Ascending aorta (tissue), 2 donors: ENCODE data around the gene MTPN. TPM values are rescaled to one million over a fixed set of nuclear protein-coding genes. Genes with fewer than 3 reads are reported as not detected.

ENCODE experiments used
- DNase-seq, 2 donors: peaks; one replicate each; pipeline ENCODE4 v3.0.0-alpha.2; 2019; ENCODE audit warnings: low spot score in 2 of 2
- H3K27ac ChIP-seq, 2 donors: fragments of 200-600 bp; sonication (generic); one replicate each; pipeline ENCODE4 v1.5.1; 2016 to 2017; ENCODE audit warnings: mild to moderate bottlenecking in 1 of 2
- H3K27me3 ChIP-seq: fragments of 200-600 bp; sonication (generic); one replicate; pipeline ENCODE4 v1.5.1; 2017
- H3K36me3 ChIP-seq, 2 donors: fragments of 200-600 bp; sonication (generic); one replicate each; pipeline ENCODE4 v1.5.1; 2016
- H3K4me1 ChIP-seq, 2 donors: fragments of 200-600 bp; sonication (generic); one replicate each; pipeline ENCODE4 v1.5.1; 2016 to 2017; ENCODE audit warnings: mild to moderate bottlenecking in 1 of 2
- H3K4me3 ChIP-seq, 2 donors: fragments of 200-600 bp; sonication (generic); one replicate each; pipeline ENCODE4 v1.5.1; 2016 to 2017; ENCODE audit warnings: mild to moderate bottlenecking in 1 of 2
- H3K9me3 ChIP-seq, 2 donors: fragments of 200-600 bp; sonication (generic); one replicate each; pipeline ENCODE4 v1.5.1; 2016
- intact Hi-C: fragments of 100-400 bp; cut with DNase I; formaldehyde crosslinking; loops from one replicate; pipeline ENCODE4 v1.15.1; 2023
- total RNA-seq: library from RNA; depleted of rRNA; stranded (reverse); fragments of >200 nt; gene quantifications from one replicate; pipeline ENCODE4 v1.1.0, GENCODE V29; 2016
- TF ChIP-seq, protein P1 (sequence below), 3 experiments: fragments of 200-600 bp in 2 of 3; fragments of 450-650 bp in 1 of 3; sonication (generic) in 2 of 3; IDR thresholded peaks; one replicate each; pipeline ENCODE4 v1.5.1; 2016 to 2019; ENCODE audit warnings: antibody characterized with exemption in 3 of 3, mild to moderate bottlenecking in 1 of 3, moderate library complexity in 1 of 3

Gene MTPN
- total RNA-seq, 1 donor from 2014 or later: 43.5 TPM

DNA sequence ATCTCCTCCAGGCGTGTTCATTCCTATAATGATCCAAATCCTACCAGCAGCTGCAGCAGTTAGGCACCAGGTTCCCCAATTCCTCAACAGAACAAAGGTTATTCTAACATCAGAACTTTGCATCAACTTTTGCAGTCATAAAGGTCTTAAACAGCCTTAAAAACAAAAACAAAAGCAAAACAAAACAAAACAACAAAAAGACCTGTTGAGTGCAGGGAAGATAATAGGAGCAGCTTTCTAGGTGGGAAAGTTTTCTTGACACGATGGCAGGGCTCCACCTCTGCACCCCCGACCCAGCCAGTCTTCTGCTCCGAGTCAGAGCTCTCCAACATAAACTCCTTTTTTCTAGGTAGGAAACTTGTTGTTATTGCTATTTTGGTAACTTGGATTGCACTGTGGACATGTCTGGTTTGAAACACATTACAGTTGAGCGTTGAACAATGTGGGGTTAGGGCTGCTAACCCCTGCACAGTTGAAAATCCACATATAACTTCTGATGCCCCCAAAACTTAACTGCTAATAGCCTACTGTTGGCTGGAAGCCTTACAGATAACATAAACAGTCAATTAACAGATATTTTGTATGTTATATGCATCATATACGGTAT is 77.6 kb downstream of the MTPN start:
- DNase-seq: no peak
- intact Hi-C loops: no loop called here
- TF ChIP-seq, protein P1, sequence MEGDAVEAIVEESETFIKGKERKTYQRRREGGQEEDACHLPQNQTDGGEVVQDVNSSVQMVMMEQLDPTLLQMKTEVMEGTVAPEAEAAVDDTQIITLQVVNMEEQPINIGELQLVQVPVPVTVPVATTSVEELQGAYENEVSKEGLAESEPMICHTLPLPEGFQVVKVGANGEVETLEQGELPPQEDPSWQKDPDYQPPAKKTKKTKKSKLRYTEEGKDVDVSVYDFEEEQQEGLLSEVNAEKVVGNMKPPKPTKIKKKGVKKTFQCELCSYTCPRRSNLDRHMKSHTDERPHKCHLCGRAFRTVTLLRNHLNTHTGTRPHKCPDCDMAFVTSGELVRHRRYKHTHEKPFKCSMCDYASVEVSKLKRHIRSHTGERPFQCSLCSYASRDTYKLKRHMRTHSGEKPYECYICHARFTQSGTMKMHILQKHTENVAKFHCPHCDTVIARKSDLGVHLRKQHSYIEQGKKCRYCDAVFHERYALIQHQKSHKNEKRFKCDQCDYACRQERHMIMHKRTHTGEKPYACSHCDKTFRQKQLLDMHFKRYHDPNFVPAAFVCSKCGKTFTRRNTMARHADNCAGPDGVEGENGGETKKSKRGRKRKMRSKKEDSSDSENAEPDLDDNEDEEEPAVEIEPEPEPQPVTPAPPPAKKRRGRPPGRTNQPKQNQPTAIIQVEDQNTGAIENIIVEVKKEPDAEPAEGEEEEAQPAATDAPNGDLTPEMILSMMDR (IDR thresholded peaks at IDR 0.05): no peak
- H3K27ac ChIP-seq: no peak overlapping the region
- H3K27me3 ChIP-seq: no peaks in the 10 kb centered on the region
- no peaks in the 10 kb centered on the region for H3K36me3 ChIP-seq
- no peaks in the 10 kb centered on the region for H3K4me1 ChIP-seq
- H3K4me3 ChIP-seq: no peak overlapping the region
- H3K9me3 ChIP-seq: no peaks in the 10 kb centered on the region

DNA sequence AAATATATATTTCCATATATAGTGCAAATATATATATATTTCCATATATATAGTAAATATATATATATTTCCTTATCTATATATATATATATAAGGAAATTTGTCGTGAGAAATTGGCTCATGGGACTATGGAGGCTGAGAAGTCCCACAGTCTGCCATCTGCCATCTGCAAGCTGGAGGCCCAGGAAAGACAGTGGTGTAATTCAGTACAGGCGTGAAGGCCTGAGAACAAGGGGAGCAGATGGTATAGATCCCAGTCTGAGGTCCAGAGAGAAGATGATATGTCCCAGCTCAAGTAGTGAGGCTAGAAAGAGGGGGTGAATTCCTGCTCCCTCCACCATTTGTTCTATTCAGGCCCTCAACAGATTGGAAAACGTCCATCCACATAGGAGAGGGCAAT is 78.9 kb downstream of the MTPN start:
- no peaks in the 10 kb centered on the region for H3K27me3 ChIP-seq
- H3K4me1 ChIP-seq: no peaks in the 10 kb centered on the region
- H3K36me3 ChIP-seq: no peaks in the 10 kb centered on the region
- intact Hi-C loops: no loop called here
- TF ChIP-seq, protein P1 (IDR thresholded peaks at IDR 0.05): no peak
- no peaks in the 10 kb centered on the region for H3K9me3 ChIP-seq
- no peak overlapping the region for H3K4me3 ChIP-seq
- no peak for DNase-seq
- no peak overlapping the region for H3K27ac ChIP-seq

DNA sequence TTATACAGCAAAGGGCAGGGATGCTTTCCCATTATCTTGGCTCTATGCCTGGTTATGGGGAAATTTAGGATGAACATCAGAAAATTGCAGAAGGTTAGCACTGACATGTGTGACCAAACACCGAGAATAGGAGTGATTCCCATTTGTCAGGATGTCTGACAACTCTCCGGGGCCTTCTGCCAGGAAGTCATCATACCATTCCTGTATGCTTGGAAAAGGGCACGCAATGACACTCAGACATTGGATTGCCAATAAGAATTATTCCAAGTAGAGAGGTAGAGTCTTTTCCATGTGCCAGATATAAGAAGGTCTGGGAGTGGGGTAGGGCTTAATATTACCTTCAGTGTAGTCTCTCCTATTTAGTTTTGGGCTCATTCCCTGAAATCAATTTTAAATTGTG is 82.3 kb downstream of the MTPN start:
- TF ChIP-seq, protein P1 (IDR thresholded peaks at IDR 0.05): no peak
- intact Hi-C loops: no loop called here
- H3K27ac ChIP-seq: no peak overlapping the region
- no peaks in the 10 kb centered on the region for H3K27me3 ChIP-seq
- no peaks in the 10 kb centered on the region for H3K4me1 ChIP-seq
- H3K4me3 ChIP-seq: no peak overlapping the region
- no peaks in the 10 kb centered on the region for H3K9me3 ChIP-seq
- DNase-seq: no peak
- no peaks in the 10 kb centered on the region for H3K36me3 ChIP-seq

DNA sequence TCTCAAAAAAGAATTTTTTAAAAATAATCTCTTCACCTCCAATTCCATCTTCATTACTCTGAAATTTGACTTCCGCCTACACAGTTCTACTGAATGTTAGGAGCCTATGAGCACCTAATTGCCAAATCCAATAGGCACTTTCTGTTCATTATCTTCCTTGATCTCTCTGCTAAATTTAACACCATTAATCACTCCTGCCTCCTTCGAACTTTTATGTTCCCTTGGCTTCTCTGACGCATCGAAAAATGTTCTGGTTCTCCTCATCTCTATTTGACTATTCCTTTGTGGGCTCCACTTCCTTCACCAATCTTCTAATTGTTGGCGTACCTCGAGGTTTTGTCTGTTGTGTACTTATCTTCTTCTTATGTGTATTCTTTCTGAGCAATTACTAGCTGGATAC is 87.3 kb downstream of the MTPN start:
- TF ChIP-seq, protein P1 (IDR thresholded peaks at IDR 0.05): no peak
- intact Hi-C loops: no loop called here
- H3K9me3 ChIP-seq: no peaks in the 10 kb centered on the region

DNA sequence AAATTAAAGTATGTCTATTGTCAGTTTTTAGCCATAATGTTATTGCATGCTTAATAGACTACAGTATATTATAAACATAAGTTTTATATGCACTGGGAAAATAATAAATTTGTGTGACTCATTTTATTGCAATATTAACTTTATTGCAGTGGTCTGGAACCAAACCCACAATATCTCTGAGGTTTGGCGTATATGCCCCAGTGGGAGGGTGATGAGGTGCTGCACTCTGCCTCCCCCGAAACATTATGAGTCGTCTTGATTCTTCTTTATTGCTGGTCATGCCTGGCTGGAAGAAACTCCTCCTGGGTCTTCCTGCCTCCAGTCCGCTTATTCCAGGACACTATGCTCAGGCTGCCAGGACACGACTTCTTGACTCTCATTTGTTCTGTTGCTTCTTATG is 88.4 kb downstream of the MTPN start:
- Histone ChIP-seq H3K27me3 (no peaks in the 10 kb centered on the region), H3K9me3 (no peaks in the 10 kb centered on the region), H3K4me1 (no peaks in the 10 kb centered on the region), H3K36me3 (no peaks in the 10 kb centered on the region), H3K27ac (no peak overlapping the region), H3K4me3 (no peak overlapping the region)
- intact Hi-C loops: no loop called here
- DNase-seq: no peak
- TF ChIP-seq, protein P1 (IDR thresholded peaks at IDR 0.05): no peak

More for the DNA sequence above, 87.3 kb downstream of the MTPN start:
- no peak for DNase-seq
- Histone ChIP-seq H3K27me3 (no peaks in the 10 kb centered on the region), H3K4me1 (no peaks in the 10 kb centered on the region), H3K27ac (no peak overlapping the region), H3K4me3 (no peak overlapping the region), H3K36me3 (no peaks in the 10 kb centered on the region)
